Skeletal muscle cell (primary cell): ENCODE measurements around the gene SPATC1L.
"Not testable (repeated sequence)": the region's sequence is repeated elsewhere in the genome, so short reads cannot be mapped to it uniquely, and the experiment has no call there.

Source experiments
- DNase-seq: peaks from one replicate; pipeline ENCODE4 v3.0.0-alpha.2; 2010; ENCODE audit warnings: low read depth
- H3K4me3 ChIP-seq: 2 replicates; pipeline ENCODE4 v1.5.1; 2011; ENCODE audit warnings: low read depth, mild to moderate bottlenecking, control low read depth, low read length, moderate library complexity

The SPATC1L gene

GRCh38 chr21:46154155-46154954, 29.9 kb downstream of the SPATC1L start:
- no peak for DNase-seq
- H3K4me3 ChIP-seq: no peak overlapping the region

- no peak overlapping the region for H3K4me3 ChIP-seq
- DNase-seq: no peak
Observed at GRCh38 chr21:46153247-46154154, 30.8 kb downstream of the SPATC1L start.

DNA sequence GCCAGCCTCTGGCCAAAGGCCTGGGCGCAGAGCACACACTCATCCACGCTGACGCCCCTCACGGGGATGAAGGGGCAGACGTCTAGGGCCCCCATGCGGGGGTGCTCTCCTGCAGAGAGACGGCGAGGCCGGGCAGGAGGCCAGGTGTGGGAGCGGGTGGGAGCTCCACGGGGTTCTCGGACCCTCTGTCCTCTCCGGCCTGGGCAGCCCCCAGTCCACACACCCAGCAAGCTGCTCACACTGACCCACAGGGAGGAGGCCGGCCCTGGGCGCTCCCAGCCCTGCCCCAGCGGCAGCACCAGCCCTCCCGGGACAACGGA, 31.4 kb downstream of the SPATC1L start:
- DNase-seq: no peak
- no peak overlapping the region for H3K4me3 ChIP-seq

DNA sequence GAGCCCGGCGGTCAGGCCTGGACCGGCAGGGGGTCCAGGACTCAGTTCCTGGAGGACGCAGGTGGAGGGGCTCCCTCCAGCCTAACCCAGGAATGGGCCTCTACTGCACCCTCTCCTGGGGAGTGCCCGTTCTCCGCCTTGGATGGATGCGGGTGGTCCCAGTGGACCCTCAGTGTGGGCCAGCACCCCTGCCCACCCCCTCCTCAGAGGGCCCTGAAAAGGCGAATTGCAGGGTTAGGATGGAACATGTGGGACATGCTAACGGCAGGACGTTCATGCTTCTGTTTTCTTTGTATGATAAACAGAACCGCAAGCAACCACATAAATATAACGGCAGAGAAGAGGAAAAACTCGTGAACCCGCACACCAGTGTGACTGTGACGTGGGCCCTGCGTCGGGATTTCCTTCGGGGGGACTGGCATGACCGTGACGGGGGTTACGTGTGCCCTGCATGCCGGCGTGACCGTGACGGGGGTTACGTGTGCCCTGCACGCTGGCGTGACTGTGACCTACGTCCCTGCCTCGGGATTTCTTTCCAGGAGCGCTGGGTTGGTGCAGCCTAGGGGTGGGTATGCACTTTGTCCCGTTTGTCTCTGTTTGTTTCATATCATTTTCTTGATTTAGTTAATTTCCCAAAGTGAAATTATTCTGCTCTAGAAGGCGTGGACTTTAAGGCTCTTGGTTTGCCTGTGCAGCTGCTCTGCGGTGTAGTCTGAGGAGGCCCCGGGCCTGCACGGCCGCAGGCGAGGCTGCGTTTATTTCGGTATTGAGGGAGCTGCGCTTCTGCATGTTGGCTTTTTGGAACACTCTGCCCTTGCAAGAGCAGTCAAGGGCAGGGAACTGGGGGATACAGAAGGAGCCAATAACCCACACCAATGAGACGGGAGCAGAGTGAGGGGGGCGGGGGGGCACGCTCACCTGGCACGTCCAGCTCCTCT, 32.0 kb downstream of the SPATC1L start:
- DNase-seq: no peak
- H3K4me3 ChIP-seq: no peak overlapping the region

- no peak for DNase-seq
Observed at GRCh38 chr21:46151261-46151988, 32.8 kb downstream of the SPATC1L start.

DNA sequence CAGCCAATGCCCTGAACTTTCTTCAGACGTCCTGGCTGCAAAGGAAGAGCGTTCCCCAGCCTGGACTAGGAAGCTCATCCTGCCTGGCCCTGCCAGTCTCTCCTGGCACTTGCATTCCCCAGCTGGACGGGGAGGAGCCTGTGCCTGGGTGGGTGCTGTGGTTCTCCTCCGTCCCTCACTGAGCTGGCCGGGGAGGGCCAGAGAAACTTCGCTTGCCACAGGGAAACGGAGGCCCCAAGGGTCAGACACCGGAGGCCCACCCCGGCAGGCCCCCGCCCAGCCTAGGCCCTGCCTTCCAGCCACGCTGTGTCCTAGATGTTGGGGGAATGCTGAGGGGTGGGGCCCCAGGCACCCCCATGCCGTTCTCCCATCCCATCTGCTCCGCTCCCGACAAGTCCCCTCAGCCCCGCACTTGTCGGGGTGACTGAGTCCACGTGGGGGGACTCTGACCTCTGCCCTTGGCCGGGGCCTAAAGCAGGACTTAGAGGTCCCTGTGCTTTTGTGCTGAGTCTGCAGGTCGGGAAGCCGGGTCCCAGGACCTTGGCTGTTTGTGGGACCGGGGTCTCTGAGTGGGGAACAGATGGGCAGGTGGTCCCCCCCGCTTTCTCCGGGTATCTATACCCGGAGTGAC, 33.7 kb downstream of the SPATC1L start:
- DNase-seq: no peak
- no peak overlapping the region for H3K4me3 ChIP-seq

More at GRCh38 chr21:46151261-46151988, 32.8 kb downstream of the SPATC1L start:
- no peak overlapping the region for H3K4me3 ChIP-seq

GRCh38 chr21:46150073-46150472, 34.2 kb downstream of the SPATC1L start:
- no peak for DNase-seq
- H3K4me3 ChIP-seq: no peak overlapping the region

DNA sequence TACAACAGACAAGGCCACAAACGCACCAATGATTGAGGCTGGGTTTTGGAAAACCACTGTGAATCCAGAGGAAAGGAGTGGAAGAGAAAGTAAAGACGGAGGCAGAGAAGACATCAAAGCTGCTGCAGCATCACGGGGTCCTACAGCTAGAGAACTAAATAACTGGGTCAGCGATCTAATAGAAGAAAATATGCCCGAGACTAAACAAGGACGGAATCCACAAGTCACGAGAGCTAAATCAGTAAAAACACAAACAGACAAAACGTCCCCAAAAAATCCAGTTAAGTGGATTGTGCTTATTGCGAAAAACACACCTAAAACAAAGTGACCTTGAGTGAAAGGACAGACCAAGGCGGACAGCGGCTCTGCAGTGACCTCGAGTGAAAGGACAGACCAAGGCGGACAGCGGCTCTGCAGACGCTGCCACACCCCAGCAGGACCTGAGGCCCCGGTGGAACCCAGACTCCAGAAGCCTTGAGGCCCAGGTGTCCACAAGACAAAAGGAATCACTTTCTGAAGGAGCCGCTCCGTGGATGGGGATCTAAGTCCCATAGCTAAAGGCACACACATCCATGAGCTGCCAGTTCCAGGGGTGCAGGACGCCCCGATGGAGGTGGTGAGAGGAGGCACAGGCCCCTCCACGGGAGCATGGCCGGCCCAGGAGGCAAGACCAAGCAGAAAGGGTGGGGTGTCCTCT, 34.9 kb downstream of the SPATC1L start:
- DNase-seq: no peak
- H3K4me3 ChIP-seq: no peak overlapping the region

DNA sequence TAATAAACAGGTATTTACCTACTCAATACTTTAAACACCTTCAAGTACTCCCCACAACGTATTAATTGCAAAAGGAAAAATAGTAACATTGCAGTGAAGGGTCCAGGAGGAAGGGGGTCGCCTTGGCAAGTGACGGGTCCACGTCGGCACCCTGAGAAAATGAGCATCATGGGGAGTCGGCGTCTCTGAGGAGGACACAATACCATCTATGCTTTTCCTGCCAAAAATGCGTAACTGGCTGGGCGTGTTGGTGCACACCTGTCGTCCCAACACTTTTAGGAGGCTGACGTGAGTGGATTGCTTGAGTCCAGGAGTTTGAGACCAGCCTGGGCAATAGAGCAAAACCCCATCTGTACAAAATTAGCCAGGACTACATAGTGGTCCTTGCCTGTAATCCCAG, 36.2 kb downstream of the SPATC1L start:
- no peak for DNase-seq

DNA sequence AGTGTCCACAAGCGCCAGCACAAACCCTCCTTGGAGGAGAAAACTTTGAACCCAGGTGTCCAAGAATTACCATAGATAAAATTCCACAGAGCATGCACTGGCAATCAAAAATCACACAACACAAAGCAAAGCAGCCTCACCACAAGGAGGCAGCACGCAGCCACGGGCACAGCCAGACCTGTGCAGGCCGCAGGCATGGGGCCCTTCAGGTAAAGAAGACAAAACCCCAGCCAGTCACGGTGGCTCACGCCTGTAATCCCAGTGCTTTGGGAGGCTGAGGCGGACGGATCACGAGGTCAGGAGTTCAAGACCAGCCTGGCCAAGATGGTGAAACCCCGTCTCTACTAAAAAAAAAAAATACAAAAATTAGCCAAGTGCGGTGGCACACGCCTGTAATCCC, 36.8 kb downstream of the SPATC1L start:
- not testable (repeated sequence) for DNase-seq, H3K4me3 ChIP-seq

More for the DNA sequence above, 36.2 kb downstream of the SPATC1L start:
- no peak overlapping the region for H3K4me3 ChIP-seq

- DNase-seq: no peak
Observed at GRCh38 chr21:46146856-46147255, 37.4 kb downstream of the SPATC1L start.

GRCh38 chr21:46145840-46146691, 38.2 kb downstream of the SPATC1L start:
- no peak for DNase-seq
- no peak overlapping the region for H3K4me3 ChIP-seq

More at GRCh38 chr21:46146856-46147255, 37.4 kb downstream of the SPATC1L start:
- no peak overlapping the region for H3K4me3 ChIP-seq

DNA sequence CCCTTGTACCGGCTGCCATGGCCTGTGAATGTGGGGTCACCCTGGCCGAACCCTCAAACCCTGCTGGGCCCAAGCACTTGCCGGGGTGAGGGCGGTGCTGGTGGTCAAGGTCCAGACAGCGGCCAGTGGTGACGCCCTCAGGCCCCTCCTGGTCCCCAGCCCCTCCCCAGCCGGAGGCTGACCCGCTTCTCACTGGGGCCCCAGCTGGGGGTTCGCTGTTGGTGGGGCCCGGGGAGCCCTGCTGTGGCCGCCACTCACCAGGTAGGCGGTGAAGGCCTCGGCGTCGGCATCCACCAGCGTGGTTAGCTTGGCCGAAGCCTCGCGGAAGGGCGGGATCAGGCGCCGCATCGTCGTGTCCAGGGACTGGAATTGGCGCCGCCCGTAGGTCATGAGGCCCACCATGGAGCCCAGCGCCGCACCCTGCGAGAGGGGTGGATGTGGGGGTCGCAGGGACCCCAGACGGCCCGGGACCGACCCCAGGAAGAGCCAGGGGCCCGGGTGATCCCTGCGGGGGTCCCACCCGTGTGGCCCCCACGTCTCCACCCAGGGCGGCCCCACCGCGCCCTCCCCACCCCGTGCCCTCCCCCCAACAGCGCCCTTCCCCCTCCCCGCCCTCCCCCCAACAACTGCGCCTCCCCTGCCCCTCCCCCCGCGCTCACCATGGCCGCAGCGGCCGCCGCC, 39.0 kb downstream of the SPATC1L start:
- no peak overlapping the region for H3K4me3 ChIP-seq
- DNase-seq: no peak

GRCh38 chr21:46144464-46145070, 39.7 kb downstream of the SPATC1L start:
- H3K4me3 ChIP-seq: no peak overlapping the region
- DNase-seq: no peak

DNA sequence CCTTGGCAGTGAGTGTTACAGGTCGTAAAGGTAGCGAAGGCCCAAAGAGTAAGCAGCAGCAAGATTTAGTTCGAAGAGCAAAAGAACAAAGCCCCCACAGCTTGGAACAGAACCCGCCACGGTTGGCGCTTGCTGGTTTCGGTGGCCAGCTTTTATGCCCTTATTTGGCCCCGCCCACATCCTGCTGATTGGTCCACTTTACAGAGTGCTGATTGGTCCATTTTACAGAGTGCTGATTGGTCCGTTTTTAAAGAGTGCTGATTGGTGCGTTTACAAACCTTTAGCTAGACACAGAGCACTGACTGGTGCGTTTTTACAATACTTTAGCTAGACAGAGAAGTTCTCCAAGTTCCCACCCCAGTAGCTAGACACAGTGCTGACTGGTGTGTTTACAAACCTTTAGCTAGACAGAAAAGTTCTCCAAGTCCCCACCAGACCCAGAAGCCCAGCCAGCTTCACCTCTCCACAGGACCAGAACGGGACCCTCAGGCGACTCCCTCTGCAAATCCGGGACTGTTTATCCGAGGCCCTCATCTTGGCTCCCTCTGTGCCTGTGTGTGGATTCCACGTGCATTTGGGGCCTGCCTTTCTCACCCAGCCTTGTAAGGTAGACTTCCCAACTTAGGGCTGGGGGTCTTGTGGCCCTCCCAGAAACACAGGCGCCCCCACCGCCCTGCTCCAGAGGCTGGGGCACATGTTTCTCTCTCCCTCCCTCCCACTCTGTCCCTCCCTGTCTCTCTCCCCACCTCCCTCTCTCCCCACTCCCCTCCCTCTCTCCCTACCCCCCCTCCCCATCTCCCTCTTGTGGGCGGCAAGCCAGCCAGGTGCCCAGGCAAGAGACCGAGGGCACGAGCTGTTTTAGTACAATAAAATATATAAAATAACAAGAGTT, 41.4 kb downstream of the SPATC1L start:
- DNase-seq: no peak
- H3K4me3 ChIP-seq: no peak overlapping the region
